Fibroblast of pulmonary artery (primary cell): ENCODE data around the gene LYRM4.
A peak's percentile ranks its signal among the peaks of the same experiment; 100 is the strongest.

Experiments used
- DNase-seq: peaks from one replicate; pipeline ENCODE4 v3.0.0-alpha.2; 2010; ENCODE audit warnings: low read depth
- H3K4me3 ChIP-seq: replicated peaks from 2 replicates; pipeline ENCODE4 v1.5.1; 2011; ENCODE audit warnings: low read depth, mild to moderate bottlenecking, control low read depth, low read length, moderate library complexity
- CTCF ChIP-seq: IDR thresholded peaks from 2 replicates; pipeline ENCODE4 v1.5.1; 2011; ENCODE audit warnings: mild to moderate bottlenecking, control low read depth, low read length, inconsistent platforms; ENCODE audit errors: missing control alignments

Gene LYRM4

GRCh38 chr6:5084781-5085647 lies 175.7 kb downstream of the LYRM4 start, which contains the start of gene PPP1R3G:
PPP1R3G (plus strand) TSS chr6:5085341; CDS start chr6:5085486, 145 bp downstream.
- no peak for TF ChIP-seq CTCF
- peak; percentile 69 for DNase-seq
- peak within 1 kb of the TSS; percentile 58 for H3K4me3 ChIP-seq

GRCh38 chr6:5084360-5084780 lies 176.4 kb downstream of the LYRM4 start:
- TF ChIP-seq CTCF, result no peak
- H3K4me3 ChIP-seq, result peak overlapping the region; percentile 58
- no peak for DNase-seq

- DNase-seq, result no peak
- no peak for TF ChIP-seq CTCF
- H3K4me3 ChIP-seq, result no peak overlapping the region
Observed at GRCh38 chr6:5083813-5084359, 176.9 kb downstream of the LYRM4 start.

GRCh38 chr6:5083307-5083583 lies 177.5 kb downstream of the LYRM4 start:
- no peak for TF ChIP-seq CTCF
- no peak overlapping the region for H3K4me3 ChIP-seq
- DNase-seq, result no peak

GRCh38 chr6:5082487-5083306 lies 178.1 kb downstream of the LYRM4 start:
- peak; percentile 77 for DNase-seq

GRCh38 chr6:5081955-5082354 lies 178.8 kb downstream of the LYRM4 start:
- TF ChIP-seq CTCF, result no peak
- no peak for DNase-seq
- H3K4me3 ChIP-seq, result no peak overlapping the region

More at GRCh38 chr6:5082487-5083306, 178.1 kb downstream of the LYRM4 start:
- TF ChIP-seq CTCF, result no peak
- H3K4me3 ChIP-seq, result no peak overlapping the region
